Measurements from ENCODE around the gene GPR3. TPM values are rescaled to one million over a fixed set of nuclear protein-coding genes. Genes with fewer than 3 reads are reported as not detected.

GPR3 gene
- total and polyA plus RNA-seq, 2 of the 8 experiments (the other 6 are each of a cell fraction or from before 2014, with no cell fraction given), result 9.9 to 26.5 TPM

- TF ChIP-seq CHD7 (IDR thresholded peaks at IDR 0.05; ENCODE audit: insufficient replicate concordance, low read length), result no peak
- no peak for TF ChIP-seq CBX8 (IDR thresholded peaks at IDR 0.05; ENCODE audit: borderline replicate concordance, low read depth, low read length)
Measured at GRCh38 chr1:27379564-27380122, 12.8 kb upstream of the GPR3 start (continued).

Measured in H1 (cell line).